Activated naive CD8-positive, alpha-beta T cell treated with anti-CD3 and anti-CD28 coated beads, Interleukin-2, amount 50 U/mL, for 16 hours (primary cell): ENCODE results near the gene PIWIL4.
"Not testable (repeated sequence)": the region's sequence is repeated elsewhere in the genome, so short reads cannot be mapped to it uniquely, and the experiment has no call there.

Experiments
- DNase-seq: peaks from one replicate; pipeline ENCODE4 v3.0.0-alpha.2; 2020; ENCODE audit warnings: low read depth, low spot score

PIWIL4 gene

DNA sequence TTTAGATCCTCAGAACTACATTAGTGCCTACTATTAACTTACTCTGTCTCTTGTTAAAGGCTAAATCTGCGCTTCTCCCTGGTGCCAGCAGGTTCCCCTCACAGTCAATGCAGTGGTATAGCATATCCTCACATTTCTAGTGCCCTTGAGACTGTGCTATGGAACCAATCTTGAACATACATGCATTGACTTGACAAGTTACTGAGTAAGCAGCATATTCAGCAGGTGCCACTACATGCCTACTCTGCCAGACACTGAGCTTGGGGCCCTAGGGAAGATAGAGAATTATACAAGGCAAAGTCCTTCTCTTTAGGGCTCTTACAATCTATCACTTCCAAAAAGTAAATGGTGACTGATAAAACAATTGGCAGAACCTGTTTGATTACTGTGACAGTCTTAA, 20.3 kb upstream of the PIWIL4 start:
- no peak for DNase-seq

DNA sequence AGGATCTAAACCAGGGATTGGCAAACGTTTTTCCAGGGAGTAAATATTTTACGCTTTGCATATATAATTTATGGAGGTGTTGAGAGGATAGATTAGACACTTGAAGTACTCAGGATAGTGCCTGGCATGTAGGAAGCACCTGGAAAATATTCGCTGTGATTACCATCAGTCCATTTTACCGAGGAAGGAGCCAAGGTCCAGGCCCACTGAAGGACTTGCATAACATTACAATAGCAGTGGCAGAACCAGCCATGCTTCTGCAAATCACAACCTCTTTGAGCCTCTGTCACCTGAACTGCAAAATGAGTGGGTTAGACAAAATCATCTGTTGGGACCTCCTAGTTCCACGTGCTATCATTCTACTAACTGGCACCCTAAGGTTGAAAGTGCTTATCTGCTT, 18.0 kb upstream of the PIWIL4 start:
- DNase-seq, result no peak

DNA sequence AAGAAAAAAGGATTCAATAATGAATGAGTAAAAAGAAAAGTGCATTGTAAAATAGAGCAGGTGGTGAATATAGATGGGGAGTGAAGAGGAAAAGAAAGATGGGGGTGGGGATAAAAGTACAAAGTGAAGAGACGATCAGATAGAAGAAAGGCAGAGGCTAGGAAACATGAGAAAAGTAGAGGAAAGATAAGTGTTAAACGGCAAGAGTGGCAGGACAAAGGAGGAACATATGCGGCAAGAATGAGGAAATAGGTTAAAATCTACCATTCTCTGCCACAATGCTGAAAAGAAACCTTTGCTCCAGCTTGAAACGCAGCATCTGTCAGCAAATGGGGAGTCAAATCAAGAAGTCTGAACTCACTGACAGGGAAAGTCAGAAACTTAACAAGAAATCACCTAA, 16.7 kb upstream of the PIWIL4 start:
- no peak for DNase-seq

DNA sequence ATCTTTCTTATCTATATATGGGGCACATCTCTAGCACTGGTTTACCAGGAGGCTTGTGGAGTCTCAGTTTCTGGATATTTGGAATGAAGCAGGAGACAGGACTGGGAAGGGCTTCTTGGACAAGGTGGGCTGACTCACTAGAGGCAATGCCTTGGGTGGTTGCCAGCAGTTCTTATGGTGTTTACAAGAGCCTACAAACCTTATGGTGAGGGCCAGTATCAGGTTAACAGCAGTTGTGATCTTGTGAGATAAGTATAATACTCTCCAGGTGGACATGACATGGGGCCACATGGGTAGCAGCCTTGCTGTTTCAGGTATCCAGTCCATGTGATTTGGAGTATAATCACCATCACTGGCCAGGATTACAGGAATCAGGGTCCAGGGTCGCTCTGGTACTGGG, 13.2 kb upstream of the PIWIL4 start:
- no peak for DNase-seq

DNA sequence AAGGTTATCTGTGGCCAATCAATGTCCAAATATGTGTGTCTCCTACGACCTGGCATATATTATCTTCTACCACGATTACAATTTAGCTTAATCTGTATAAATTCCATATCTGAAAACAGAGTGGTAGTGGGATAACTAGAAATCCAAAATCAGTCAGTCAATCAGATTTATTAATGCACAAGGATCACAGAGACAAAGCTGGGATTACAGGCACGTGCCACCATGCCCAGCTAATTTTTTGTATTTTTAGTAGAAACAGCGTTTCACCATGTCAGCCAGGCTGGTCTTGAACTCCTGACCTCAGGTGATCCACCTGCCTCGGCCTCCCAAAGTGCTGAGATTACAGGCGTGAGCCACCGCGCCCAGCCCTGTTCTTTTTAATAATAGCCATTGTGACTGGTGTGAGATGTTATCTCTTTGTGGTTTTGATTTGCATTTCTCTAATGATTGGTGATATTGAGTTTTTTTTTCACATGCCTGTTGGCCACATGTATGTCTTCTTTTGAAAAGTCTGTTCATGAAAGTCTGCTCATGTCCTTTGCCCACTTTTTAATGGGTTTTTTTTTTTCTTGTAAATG, 11.3 kb upstream of the PIWIL4 start:
- not testable (repeated sequence) for DNase-seq

DNA sequence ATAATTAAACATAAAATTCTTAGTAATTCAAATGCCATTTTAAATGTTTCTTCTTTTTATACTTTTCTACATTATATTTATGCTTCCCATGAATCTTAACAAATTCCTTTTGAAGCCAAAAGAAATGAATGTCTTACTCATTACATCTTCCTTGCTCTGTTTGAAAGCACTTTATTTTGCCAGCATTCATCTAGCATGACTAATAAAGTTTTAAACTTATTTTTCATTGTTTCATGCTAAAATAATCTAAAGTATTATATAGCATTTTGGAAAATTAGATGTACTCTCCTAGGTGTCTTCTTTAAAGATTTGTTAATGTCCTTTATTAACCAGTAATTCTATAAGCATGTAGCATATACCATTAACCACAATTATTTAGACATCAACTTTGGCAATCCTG, 9.7 kb upstream of the PIWIL4 start:
- DNase-seq, result no peak

DNA sequence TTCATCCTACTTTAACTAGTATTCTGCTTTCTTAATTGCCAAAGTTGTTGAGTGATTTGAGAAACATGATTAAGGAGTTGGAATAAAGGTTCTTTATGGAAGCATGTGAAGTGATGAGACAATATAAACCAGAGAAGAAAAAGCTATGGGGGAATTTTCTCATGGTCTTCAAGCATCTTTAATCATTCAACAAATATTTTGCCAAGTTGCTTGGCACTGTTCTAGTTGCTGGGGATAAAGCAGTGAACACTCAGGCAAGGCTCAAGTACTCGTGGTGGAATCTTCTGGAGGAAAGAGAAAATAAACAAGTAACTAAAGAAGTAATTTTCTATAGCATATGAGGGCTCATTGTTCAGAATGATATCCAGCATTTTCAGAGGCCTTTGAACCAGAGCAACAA, 9.2 kb upstream of the PIWIL4 start:
- DNase-seq, result no peak

DNA sequence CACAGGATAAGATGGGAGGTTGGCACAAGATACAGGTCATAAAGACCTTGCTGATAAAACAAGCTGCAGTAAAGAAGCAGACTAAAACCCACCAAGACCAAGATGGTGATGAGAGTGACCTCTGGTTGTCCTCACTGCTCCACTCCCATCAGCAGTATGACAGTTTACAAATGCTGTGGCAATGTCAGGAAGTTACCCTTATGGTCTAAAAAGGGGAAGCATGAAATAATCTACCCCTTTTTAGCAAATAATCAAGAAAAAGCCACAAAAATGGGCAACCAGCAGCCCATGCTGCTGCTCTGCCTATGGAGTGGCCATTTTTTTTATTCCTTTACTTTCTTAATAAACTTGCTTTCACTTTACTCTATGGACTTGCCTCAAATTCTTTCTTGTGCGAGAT, 8.7 kb upstream of the PIWIL4 start:
- no peak for DNase-seq

DNA sequence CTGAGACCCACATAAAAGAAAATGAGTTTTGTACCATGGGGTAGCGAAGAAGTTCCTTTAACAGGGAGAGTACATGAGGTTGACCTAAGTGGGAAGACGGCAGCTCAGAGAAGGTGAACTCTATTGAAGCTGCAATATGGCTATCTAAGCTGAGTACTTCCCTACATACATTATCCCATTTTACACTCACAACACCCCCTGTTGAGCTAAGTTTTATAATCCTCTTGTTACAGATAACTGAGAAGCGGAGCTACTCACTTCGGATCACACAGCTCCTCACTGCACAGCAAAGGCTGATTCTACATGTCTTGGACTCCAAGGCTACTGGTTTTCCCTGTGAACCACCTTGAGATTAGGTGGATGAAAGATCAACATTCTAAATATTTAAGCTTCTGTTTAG, 8.2 kb upstream of the PIWIL4 start:
- DNase-seq, result no peak

DNA sequence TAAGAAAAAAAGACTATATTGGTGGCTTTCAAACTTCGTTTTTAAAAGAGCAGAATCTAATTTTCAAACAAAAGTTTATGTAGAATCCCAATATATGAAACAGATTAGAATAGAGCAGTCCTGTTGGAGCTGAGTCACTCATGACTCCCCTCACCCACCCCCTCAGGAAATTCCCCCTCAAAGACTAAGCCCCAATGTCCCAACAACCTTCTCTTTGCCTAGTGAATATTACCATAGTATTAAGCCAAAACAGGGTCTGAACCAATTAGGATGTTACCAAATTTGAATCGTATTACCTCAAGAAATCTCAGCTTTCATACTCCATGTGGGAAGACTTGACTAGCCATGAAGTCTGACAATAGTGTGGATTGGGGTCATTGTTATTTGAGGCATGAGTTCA, 7.8 kb upstream of the PIWIL4 start:
- DNase-seq, result no peak

DNA sequence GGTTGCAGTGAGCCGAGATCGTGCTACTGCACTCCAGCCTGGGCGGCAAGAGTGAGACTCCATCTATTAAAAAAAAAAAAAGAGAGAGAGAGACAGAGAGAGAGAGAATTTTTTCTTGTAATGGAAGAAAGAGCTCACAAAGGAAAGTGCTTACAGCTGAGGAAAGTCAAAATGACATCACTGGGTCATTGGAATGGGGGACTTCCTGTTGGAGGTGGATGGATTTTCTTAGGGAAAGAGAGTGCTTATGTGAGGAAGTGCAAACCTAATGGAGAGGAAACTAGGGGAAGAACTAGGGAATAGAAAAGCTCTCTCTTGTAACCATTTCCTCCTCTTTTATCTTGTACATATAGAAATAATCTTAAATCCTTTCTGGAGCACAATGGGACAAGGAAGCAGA, 6.3 kb upstream of the PIWIL4 start:
- DNase-seq, result no peak

DNA sequence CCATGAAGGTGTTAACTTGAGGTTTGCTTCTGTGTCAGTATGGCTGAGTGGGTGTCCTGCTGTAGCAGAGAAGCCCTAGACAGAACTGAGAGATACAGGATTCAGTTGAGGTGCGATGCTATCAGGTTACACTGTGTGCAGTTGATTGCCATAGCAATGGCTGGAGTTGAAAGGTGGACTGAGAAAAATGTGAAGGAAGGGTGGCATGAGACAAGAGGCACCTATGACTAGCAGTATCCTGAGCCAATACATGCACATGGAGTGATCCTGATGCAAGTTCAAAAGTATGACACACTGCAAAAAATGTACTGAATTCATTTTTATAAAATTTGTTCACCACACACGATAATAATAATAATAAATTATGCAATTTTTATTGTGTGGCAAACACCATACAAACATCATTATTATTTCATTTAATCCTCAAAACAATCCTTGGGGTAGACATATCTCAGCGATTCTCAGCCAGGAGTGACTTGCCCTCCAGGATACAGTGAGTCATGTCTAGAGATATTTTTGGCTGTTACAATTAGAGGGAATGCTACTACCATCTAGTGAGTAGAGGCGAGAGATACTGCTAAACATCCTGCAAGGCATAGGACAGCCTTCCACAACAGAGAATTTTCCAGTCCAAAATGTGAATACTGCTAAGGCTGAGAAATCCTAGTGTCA, 3.9 kb upstream of the PIWIL4 start:
- no peak for DNase-seq

DNA sequence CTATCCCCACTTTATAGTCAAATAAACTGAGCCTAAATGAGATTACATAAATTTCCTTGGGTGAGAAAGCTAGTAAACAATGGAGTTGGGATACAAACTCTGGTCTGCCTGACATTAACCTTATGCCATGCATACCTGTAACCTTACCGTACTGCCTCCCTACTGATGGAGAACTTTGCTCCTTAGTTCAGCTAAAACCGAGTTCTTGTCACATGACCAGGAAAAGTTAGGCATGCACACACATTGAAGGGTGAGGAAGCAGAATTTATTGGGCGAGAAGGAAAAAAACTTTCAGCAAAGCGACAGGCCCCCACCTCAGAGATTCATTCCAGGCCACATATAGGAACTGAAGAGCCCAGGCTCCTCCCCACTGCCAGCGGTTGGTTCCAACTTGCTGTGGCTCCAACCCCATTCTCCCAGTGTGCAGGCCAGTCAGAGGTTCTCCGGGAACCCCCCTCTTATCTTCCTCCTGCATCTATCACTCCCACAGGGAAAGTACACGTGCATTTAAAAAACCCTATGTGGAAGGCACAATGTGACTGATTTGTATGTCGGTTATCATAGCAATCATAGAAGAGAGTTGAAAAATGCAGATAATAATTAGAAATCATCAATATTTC, 3.2 kb upstream of the PIWIL4 start:
- DNase-seq, result no peak

DNA sequence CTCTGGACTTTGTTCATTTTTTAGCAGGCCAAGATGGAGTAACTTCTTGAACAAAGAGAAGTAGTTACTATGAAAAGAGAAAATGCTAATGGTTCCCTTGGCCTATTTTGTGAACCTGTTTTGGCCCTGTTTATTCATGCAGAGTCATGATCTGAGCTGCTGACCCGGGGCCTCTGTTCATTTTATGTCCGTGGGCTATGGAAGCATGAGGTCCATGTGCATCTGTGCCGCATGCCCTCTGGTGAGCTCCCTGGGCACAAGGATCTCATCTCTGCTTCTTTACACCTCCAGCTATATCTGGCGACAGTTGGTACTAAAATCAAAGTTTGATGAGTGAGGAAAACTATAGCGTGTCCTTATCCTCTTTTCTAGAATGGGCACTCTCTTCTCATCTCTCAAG, 1.0 kb downstream of the PIWIL4 start:
- no peak for DNase-seq

DNA sequence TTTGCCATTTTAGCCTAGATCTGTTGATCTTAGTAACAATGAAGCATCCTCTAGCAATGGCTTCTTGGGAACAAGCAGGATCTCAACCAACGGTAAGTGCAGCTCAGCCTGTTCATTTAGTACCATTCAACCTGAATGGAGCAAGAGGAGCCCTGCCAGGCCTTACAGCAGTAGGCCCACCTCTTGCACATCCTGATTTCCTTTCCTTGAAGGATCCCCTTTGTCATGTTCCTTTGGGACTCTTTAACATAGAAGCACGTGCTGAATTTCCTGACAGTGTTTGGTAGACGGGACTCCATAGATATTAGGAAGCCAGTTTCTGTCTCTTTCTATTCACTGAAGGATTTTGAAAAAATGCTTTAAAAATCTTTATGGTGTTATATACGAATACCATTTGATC, 1.5 kb downstream of the PIWIL4 start:
- no peak for DNase-seq

DNA sequence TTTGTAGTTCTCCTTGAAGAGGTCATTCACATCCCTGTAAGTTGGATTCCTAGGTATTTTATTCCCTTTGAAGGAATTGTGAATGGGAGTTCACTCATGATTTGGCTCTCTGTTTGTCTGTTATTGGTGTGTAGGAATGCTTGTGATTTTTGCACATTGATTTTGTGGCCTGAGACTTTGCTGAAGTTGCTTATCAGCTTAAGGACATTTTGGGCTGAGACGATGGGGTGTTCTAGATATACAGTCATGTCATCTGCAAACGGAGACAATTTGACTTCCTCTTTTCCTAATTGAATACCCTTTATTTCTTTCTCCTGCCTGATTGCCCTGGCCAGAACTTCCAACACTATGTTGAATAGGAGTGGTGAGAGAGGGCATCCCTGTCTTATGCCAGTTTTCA, 5.8 kb downstream of the PIWIL4 start:
- not testable (repeated sequence) for DNase-seq

DNA sequence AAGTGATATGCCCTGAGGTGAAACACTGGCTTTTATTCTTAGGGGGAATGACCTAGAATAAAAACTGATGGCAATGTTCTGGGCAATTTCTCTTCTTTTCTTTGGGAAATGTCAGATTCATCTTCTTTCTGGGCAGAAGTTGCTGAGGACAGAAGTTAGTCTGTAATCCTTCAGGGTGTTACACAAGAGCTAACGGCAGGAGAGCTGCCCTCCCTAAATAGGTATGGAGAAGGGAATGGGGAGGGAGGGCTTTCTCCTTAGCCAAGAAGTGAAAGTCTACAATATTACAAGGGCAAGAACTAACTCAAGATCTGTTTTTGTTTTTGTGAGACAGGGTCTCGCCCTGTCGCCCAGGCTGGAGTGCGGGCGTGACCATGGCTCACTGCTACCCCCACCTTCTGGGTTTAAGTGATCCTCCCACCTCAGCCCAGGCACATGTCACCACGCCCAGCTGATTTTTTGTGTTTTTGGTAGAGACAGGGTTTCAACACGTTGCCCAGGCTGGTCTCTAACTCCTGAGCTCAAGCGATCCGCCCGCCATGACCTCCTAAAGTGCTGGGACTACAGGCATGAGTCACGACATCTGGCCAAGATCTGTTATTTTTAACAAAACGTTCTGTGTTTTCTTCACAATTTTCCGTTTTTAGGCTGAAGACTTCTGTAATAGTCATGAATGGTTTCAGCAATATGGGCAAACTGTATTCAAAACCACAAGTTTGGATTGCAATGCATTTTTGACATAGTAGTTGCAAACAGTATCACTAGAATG, 7.2 kb downstream of the PIWIL4 start:
- no peak for DNase-seq

DNA sequence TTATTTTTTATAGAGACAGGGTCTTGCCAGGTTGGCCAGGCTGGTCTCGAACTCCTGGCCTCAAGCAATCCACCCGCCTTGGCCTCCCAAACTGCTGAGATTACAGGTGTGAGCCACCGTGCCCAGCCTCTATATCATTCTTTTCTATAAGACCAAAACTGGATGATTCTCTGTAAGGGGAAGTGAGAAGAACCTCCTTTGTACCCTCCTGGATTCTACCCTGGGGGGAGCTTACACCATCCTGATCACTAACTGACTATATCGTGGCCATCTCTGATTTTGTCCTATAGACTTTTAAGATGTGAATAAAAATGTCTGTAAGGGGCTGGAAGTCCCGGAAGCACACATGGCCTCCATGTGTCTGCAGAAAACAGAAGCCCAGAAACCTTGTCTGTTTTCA, 9.1 kb downstream of the PIWIL4 start:
- DNase-seq, result no peak

DNA sequence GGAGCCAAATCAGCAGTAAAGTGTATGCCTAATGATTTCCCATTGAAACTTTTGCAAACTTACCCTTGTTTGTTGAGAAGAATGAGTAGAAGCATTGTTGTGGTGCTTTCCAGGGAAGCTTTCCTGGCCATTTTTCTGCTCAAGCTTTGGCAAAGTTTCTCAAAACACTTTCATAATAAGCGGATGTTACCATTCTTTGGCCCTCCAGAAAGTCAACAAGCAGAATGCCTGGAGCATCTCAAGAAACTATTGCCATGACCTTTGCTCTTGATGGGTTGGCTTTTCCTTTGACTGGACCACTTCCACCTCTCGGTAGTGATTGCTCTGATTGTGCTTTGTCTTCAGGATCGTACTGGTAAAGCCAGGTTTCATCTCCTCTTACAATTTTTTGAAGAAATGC, 10.7 kb downstream of the PIWIL4 start:
- DNase-seq, result no peak

DNA sequence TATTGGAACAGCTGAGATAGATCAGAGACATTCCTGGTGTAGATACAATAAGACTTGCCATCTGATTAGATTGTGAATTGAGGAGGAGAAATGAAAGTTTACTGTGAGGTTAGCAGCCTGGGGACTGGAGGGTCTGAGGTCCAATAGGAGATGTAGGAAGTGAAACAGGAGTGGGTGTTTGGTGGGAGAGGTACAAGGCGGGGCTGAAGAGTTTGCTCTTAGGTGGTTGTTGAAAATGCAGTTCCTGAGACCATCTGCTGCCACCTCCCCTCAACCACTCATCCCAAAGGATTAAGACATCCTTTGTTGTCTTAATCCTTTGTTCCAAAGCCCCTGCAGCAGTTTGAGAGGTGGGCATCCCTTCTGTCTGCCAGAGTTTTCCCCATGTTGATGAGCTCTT, 14.8 kb downstream of the PIWIL4 start:
- no peak for DNase-seq

DNA sequence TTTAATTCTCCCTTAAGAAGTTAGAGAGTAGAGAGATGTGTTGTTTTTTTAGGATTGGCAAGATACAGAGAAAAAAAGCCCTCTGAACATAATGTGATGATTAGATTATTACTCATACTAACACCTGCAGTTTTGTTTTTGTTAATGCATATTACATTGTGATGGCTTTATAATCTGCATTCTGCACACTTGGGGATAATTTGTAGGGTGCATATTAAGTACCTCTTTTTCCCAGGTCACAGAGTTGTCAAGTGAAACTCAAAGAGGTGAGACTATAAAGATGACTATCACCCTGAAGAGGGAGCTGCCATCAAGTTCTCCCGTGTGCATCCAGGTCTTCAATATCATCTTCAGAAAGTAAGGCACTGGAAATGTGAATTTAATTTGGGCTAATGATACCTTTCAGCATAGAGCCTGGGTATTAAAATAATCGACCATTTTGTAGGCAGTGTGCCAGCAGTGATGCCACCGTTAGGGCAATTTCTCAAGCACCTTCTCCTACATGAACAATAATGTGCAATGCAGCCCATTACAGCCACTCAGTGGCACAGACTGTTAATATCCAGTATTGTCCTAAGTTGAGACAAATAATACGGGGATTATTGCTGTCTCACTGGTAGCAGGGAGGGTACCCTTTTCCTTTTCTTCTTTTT, 16.2 kb downstream of the PIWIL4 start:
- no peak for DNase-seq

DNA sequence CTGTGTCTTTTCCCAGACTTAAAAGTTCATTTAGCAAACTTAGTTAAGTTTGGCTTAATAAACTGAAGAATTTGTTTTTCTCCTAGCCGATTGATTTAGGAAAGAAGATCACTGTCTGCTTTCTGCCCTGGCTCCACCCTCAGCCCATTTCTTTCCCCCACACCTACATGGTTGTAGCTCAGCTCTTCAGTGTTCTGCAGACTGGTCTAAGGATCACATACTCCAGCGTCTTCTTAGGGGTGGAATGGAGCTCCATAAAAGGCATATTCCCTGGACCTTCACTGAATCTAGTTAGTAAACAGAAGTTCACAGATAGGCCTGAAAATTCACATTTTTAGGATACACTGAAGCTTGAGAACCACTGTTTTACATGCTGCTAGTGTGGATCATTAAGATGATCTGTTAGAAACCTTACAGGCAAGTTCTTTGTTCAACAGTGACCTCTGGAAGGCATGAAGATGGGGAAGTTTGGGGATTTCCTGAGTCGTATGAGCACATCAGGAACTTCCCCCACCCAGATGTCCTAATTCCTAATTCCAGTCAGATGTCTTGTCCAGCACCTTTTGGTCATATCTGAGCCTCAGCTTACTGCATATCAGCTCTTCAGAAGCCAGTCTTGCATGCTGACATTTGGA, 16.8 kb downstream of the PIWIL4 start:
- DNase-seq, result no peak
